HCT116 (cell line): ENCODE measurements around the gene DDN. TPM values are rescaled to one million over a fixed set of nuclear protein-coding genes. Genes with fewer than 3 reads are reported as not detected.

ENCODE experiments used
- ATAC-seq: fragments of 200-7000 bp; cut with Tn5 transposase; 2 replicates; pipeline ENCODE4 v1.9.1; 2020; ENCODE audit warnings: mild to moderate bottlenecking, moderate library complexity
- BruUV-seq: library from RNA; stranded (reverse); fragments of 400-500 nt; replicated peaks from 2 replicates; lab custom pipeline; 2021; lab: Mats Ljungman, UMichigan
- CTCF ChIA-PET: fragments of 300-600 bp; sonication (Branson Sonifier 250); formaldehyde crosslinking; loops from one replicate; lab custom pipeline; 2021; ENCODE audit warnings: antibody characterized with exemption; lab: Charles Lee
- POLR2A ChIA-PET: fragments of 300-600, 350-600 bp; sonication (Branson Sonifier 250); formaldehyde crosslinking; loops from one replicate; lab custom pipeline; 2021; ENCODE audit warnings: antibody characterized with exemption; lab: Charles Lee
- RAD21 ChIA-PET, 2 experiments: fragments of 300-600 bp; sonication (Branson Sonifier 250); formaldehyde crosslinking; loops; one replicate each; lab custom pipeline; 2023; ENCODE audit warnings: low total read pairs in 2 of 2; ENCODE audit not compliant: uncharacterized antibody in 2 of 2, unreplicated experiment in 2 of 2, low non-redundant PET in 1 of 2; lab: Charles Lee
- DNase-seq: peaks from one replicate; pipeline ENCODE4 v3.0.0-alpha.2; 2010; ENCODE audit warnings: low read depth, low spot score
- H2AFZ ChIP-seq: fragments of 200-600 bp; shearing (Covaris generic), sonication (generic); 2 replicates; pipeline ENCODE4 v1.6.1; 2017; ENCODE audit warnings: low read depth, mixed run types, mixed read lengths, antibody characterized with exemption, low read length; ENCODE audit not compliant: poor library complexity, severe bottlenecking
- H3K27ac ChIP-seq: 2 replicates; pipeline ENCODE4 v1.5.1; 2012; ENCODE audit warnings: low read depth, low read length
- H3K27me3 ChIP-seq: fragments of 200-600 bp; sonication (generic); 2 replicates; pipeline ENCODE4 v1.6.1; 2016; ENCODE audit warnings: mixed run types, low read length, mixed read lengths; ENCODE audit not compliant: insufficient read depth
- H3K36me3 ChIP-seq, 2 experiments: fragments of 200-500 bp in 1 of 2; fragments of 200-600 bp in 1 of 2; sonication (Bioruptor generic) in 1 of 2; sonication (generic) in 1 of 2; 2 replicates each; pipeline versions ENCODE4 v1.5.1 to v1.6.1; 2014 to 2016; ENCODE audit warnings: low read length in 2 of 2, inconsistent platforms in 1 of 2, mixed read lengths in 1 of 2, mixed run types in 1 of 2; ENCODE audit not compliant: insufficient read depth in 2 of 2, control insufficient read depth in 1 of 2
- H3K4me1 ChIP-seq, 2 experiments: fragments of 200-600 bp in 1 of 2; sonication (generic) in 1 of 2; 2 replicates each; pipeline versions ENCODE4 v1.5.1 to v1.6.1; 2012 to 2017; ENCODE audit warnings: low read length in 2 of 2, inconsistent platforms in 1 of 2, mild to moderate bottlenecking in 1 of 2, mixed read lengths in 1 of 2, mixed run types in 1 of 2, moderate library complexity in 1 of 2; ENCODE audit not compliant: insufficient read depth in 2 of 2, control insufficient read depth in 1 of 2
- H3K4me2 ChIP-seq: fragments of 200-600 bp; sonication (generic); 2 replicates; pipeline ENCODE4 v1.6.1; 2017; ENCODE audit warnings: mixed run types, low read length, mixed read lengths
- H3K4me3 ChIP-seq, 2 experiments: fragments of 200-600 bp in 1 of 2; sonication (generic) in 1 of 2; replicated peaks in 1 of 2; 2 replicates each; pipeline ENCODE4 v1.5.1; 2011 to 2016; ENCODE audit warnings: low read length in 2 of 2, control low read depth in 1 of 2, low read depth in 1 of 2, mild to moderate bottlenecking in 1 of 2, mixed read lengths in 1 of 2, mixed run types in 1 of 2
- H3K79me2 ChIP-seq: fragments of 200-600 bp; sonication (generic); 2 replicates; pipeline ENCODE4 v1.6.1; 2017; ENCODE audit warnings: mild to moderate bottlenecking, mixed run types, low read length, moderate library complexity, mixed read lengths; ENCODE audit not compliant: insufficient read depth
- H3K9ac ChIP-seq: fragments of 200-600 bp; sonication (generic); 2 replicates; pipeline ENCODE4 v1.6.1; 2016; ENCODE audit warnings: low read length, mixed read lengths
- H3K9me2 ChIP-seq: fragments of 200-600 bp; sonication (generic), shearing (Covaris generic); 2 replicates; pipeline ENCODE4 v1.6.1; 2017; ENCODE audit warnings: mixed run types, mild to moderate bottlenecking, moderate library complexity; ENCODE audit not compliant: insufficient read depth
- H3K9me3 ChIP-seq, 2 experiments: fragments of 200-500 bp in 1 of 2; fragments of 200-600 bp in 1 of 2; sonication (Bioruptor generic) in 1 of 2; sonication (generic) in 1 of 2; 2 replicates each; pipeline ENCODE4 v1.6.1; 2014 to 2017; ENCODE audit warnings: low read length in 2 of 2, mixed read lengths in 2 of 2, inconsistent platforms in 1 of 2, low read depth in 1 of 2, mild to moderate bottlenecking in 1 of 2, mixed run types in 1 of 2, moderate library complexity in 1 of 2; ENCODE audit not compliant: control insufficient read depth in 1 of 2, insufficient read depth in 1 of 2
- H4K20me1 ChIP-seq: fragments of 200-600 bp; sonication (generic), shearing (Covaris generic); 2 replicates; pipeline ENCODE4 v1.6.1; 2017; ENCODE audit warnings: mixed run types, mild to moderate bottlenecking, moderate library complexity; ENCODE audit not compliant: insufficient read depth
- CBX3 ChIP-seq: IDR thresholded peaks from 2 replicates; pipeline ENCODE4 v1.6.1; 2012; ENCODE audit warnings: low read depth
- EGR1 ChIP-seq: IDR thresholded peaks from 2 replicates; pipeline ENCODE4 v1.6.1; 2012; ENCODE audit warnings: low read depth
- EZH2 ChIP-seq: fragments of 200-600 bp; sonication (generic); IDR thresholded peaks from 2 replicates; pipeline ENCODE4 v1.6.1; 2017; ENCODE audit warnings: antibody characterized with exemption, mixed run types
- JUND ChIP-seq: IDR thresholded peaks from 2 replicates; pipeline ENCODE4 v1.6.1; 2012
- POLR2AphosphoS5 ChIP-seq: IDR thresholded peaks from 2 replicates; pipeline ENCODE4 v1.6.1; 2011; ENCODE audit warnings: mild to moderate bottlenecking, low read depth, low read length, moderate library complexity
- SIN3A ChIP-seq: IDR thresholded peaks from 2 replicates; pipeline ENCODE4 v1.6.1; 2012; ENCODE audit warnings: low read depth
- SP1 ChIP-seq: IDR thresholded peaks from 2 replicates; pipeline ENCODE4 v1.6.1; 2012; ENCODE audit warnings: low read depth
- SRF ChIP-seq: IDR thresholded peaks from 2 replicates; pipeline ENCODE4 v1.6.1; 2012; ENCODE audit warnings: low read depth
- TCF7L2 ChIP-seq: IDR thresholded peaks from 2 replicates; pipeline ENCODE4 v1.7.0; 2011; ENCODE audit warnings: borderline replicate concordance, inconsistent platforms; ENCODE audit not compliant: insufficient read depth, insufficient read length; ENCODE audit errors: extremely low read depth
- ZBTB33 ChIP-seq: IDR thresholded peaks from 2 replicates; pipeline ENCODE4 v1.6.1; 2011; ENCODE audit warnings: mild to moderate bottlenecking, low read length, moderate library complexity; ENCODE audit not compliant: insufficient replicate concordance; ENCODE audit errors: extremely low read depth
- ZFX ChIP-seq: fragments of 450-650 bp; IDR thresholded peaks from 2 replicates; pipeline ENCODE4 v1.6.1; 2017
- intact Hi-C: fragments of 100-400 bp; cut with micrococcal nuclease; formaldehyde crosslinking; loops from 2 replicates; pipeline ENCODE4 v1.10.0; 2022
- total RNA-seq: library from RNA; stranded (reverse); gene quantifications from one replicate; pipeline ENCODE4 v1.2.1, GENCODE V29; 2021; ENCODE audit not compliant: unreplicated experiment
- TF ChIP-seq, protein P1 (sequence below): IDR thresholded peaks from 2 replicates; pipeline ENCODE4 v1.6.1; 2012
- TF ChIP-seq, protein P2 (sequence below): IDR thresholded peaks from 2 replicates; pipeline ENCODE4 v1.6.1; 2012
- TF ChIP-seq, protein P3 (sequence below), 3 experiments: fragments of 200-600 bp in 1 of 3; sonication (generic) in 1 of 3; IDR thresholded peaks in 2 of 3; conservative IDR thresholded peaks in 1 of 3; 2 replicates each; pipeline ENCODE4 v1.5.1; 2012 to 2017; ENCODE audit warnings: low read depth in 2 of 3, low read length in 2 of 3, antibody characterized with exemption in 1 of 3, borderline replicate concordance in 1 of 3, control low read depth in 1 of 3, mild to moderate bottlenecking in 1 of 3, mixed read lengths in 1 of 3, mixed run types in 1 of 3, moderate library complexity in 1 of 3; ENCODE audit not compliant: insufficient read depth in 1 of 3

The DDN gene
- total RNA-seq, 1 experiment from 2014 or later, result 8.1 TPM

DNA sequence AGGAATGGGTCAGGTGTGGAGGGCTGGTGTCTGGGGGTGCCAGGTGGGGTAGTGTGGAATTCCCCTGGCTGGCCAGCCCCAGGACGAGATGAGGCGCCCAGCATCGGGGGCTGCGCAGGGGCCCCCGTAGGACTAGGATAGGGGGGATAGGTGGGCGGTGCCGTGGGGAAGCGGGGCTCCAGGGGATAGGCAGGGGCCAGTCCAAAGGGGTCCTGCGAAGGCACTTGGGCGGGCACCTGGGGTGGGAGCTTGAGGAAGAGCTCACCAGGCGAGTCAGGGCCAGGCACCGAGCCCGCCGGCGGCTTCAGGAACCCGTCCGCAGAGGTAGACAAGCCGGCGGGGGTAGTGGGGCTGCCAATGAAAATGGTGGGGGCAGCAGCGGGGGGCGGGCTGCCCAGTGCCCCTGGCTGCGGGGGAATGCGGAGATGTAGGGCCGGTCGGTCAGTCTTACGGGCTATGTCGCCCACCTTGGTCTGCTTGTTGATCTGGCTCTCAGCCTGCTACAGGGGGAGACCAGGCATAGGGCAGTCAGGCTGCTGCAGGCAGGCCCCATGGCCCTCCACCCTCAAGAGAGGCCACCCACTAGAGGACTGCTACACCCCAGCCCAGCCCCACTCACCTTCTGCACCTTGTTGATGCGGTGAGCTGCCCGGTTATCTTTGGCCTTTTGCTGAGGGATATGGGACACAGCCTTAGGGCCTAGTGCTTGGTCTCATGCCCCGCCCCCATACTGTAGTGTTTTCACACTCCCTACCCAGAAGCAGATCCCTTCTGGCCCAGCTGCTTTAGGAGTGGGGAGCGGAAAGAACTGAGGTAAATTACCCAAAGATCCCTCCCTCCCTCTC lies 42.1 kb upstream of the DDN start:
- Histone ChIP-seq H3K9me2 (no peaks in the 10 kb centered on the region), H4K20me1 (no peaks in the 10 kb centered on the region), H3K4me1 (no peaks in the 10 kb centered on the region), H3K9ac (no peak overlapping the region), H3K36me3 (peaks cover 60 to 79% of the 10 kb centered on the region in 2 experiments; a peak in 3 of 4 replicates), H3K27ac (no peak overlapping the region), H3K27me3 (no peaks in the 10 kb centered on the region), H3K4me2 (no peak overlapping the region), H3K79me2 (no peaks in the 10 kb centered on the region), H3K4me3 (no peak overlapping the region), H3K9me3 (no peaks in the 10 kb centered on the region), H2AFZ (no peak overlapping the region)
- ATAC-seq, result no peak
- ChIA-PET CTCF (interaction anchor here (0.6 kb wide), 1 partner anchor 39 kb away, joined by 4 read pairs; no protein-coding TSS in a partner anchor), POLR2A (no interaction called here), RAD21 (no interaction called here)
- intact Hi-C loops, result no loop called here
- DNase-seq, result no peak
- BruUV-seq, result TSS peak; percentile 17
- TF ChIP-seq TCF7L2 (no peak), SIN3A (no peak), ZBTB33 (no peak), EZH2 (no peak), EGR1 (no peak), SRF (no peak), POLR2AphosphoS5 (no peak), JUND (no peak), ZFX (no peak), CBX3 (no peak), SP1 (no peak)
- TF ChIP-seq, protein P1, sequence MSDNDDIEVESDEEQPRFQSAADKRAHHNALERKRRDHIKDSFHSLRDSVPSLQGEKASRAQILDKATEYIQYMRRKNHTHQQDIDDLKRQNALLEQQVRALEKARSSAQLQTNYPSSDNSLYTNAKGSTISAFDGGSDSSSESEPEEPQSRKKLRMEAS, result no peak
- TF ChIP-seq, protein P2, sequence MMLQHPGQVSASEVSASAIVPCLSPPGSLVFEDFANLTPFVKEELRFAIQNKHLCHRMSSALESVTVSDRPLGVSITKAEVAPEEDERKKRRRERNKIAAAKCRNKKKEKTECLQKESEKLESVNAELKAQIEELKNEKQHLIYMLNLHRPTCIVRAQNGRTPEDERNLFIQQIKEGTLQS, result no peak
- TF ChIP-seq, protein P3, sequence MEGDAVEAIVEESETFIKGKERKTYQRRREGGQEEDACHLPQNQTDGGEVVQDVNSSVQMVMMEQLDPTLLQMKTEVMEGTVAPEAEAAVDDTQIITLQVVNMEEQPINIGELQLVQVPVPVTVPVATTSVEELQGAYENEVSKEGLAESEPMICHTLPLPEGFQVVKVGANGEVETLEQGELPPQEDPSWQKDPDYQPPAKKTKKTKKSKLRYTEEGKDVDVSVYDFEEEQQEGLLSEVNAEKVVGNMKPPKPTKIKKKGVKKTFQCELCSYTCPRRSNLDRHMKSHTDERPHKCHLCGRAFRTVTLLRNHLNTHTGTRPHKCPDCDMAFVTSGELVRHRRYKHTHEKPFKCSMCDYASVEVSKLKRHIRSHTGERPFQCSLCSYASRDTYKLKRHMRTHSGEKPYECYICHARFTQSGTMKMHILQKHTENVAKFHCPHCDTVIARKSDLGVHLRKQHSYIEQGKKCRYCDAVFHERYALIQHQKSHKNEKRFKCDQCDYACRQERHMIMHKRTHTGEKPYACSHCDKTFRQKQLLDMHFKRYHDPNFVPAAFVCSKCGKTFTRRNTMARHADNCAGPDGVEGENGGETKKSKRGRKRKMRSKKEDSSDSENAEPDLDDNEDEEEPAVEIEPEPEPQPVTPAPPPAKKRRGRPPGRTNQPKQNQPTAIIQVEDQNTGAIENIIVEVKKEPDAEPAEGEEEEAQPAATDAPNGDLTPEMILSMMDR (IDR thresholded peaks at IDR 0.05 in 2 of 3, conservative IDR thresholded peaks at IDR 0.05 in 1 of 3; ENCODE audit: borderline replicate concordance in 1 of 3, insufficient read depth in 1 of 3, low read depth in 2 of 3, low read length in 2 of 3), result no peak
